Measurements from ENCODE around the gene SMNDC1. TPM values are rescaled to one million over a fixed set of nuclear protein-coding genes. Genes with fewer than 3 reads are reported as not detected.

SMNDC1 gene
- total RNA-seq (2014; rRNA removed; shearing (Covaris generic)) = 9.1 and 10.7 TPM in 2 replicates

GRCh38 chr10:110304780-110305421 is at the start of gene SMNDC1:
Gene SMNDC1 (minus strand): TSS chr10:110304920. CDS start chr10:110303587, 1,333 bp downstream.

Other genes starting within 250 kb of the SMNDC1 start
- gene MXI1, start 97.3 kb downstream of the SMNDC1 start, total RNA-seq (2014; rRNA removed; shearing (Covaris generic)) = 22.5 and 29.4 TPM in 2 replicates
- gene DUSP5, start 193.0 kb upstream of the SMNDC1 start, total RNA-seq (2014; rRNA removed; shearing (Covaris generic)) = 42.5 and 46.7 TPM in 2 replicates

All from A375 (cell line).